OCI-LY7 (cell line): ENCODE measurements around the gene BABAM1. TPM values are rescaled to one million over a fixed set of nuclear protein-coding genes. Genes with fewer than 3 reads are reported as not detected.
A peak's percentile ranks its signal among the peaks of the same experiment; 100 is the strongest.

Experiments
- BruUV-seq: library from RNA; stranded (reverse); fragments of 400-500 nt; replicated peaks from 2 replicates; lab custom pipeline; 2021; lab: Mats Ljungman, UMichigan
- CTCF ChIA-PET: fragments of 300-600 bp; sonication (Branson Sonifier 250); formaldehyde crosslinking; loops from one replicate; lab custom pipeline; 2022; ENCODE audit warnings: antibody characterized with exemption; ENCODE audit not compliant: unreplicated experiment; lab: Charles Lee
- POLR2A ChIA-PET: fragments of 300-600 bp; sonication (Branson Sonifier 250); formaldehyde crosslinking; loops from one replicate; lab custom pipeline; 2022; ENCODE audit warnings: antibody characterized with exemption; lab: Charles Lee
- DNase-seq: peaks from one replicate; pipeline ENCODE4 v3.0.0-alpha.2; 2015; ENCODE audit warnings: low spot score
- H2AFZ ChIP-seq: fragments of 200-600 bp; sonication (generic), shearing (Covaris generic); 2 replicates; pipeline ENCODE4 v1.6.1; 2014; ENCODE audit warnings: mild to moderate bottlenecking, antibody characterized with exemption, low read length, moderate library complexity
- H3K27ac ChIP-seq: fragments of 200-600 bp; sonication (generic); 2 replicates; pipeline ENCODE4 v1.5.1; 2014; ENCODE audit warnings: mixed run types, low read depth, mild to moderate bottlenecking, moderate library complexity, low read length, inconsistent platforms; ENCODE audit not compliant: poor library complexity, severe bottlenecking
- H3K36me3 ChIP-seq: fragments of 200-600 bp; sonication (generic); 2 replicates; pipeline ENCODE4 v1.6.1; 2014; ENCODE audit warnings: mild to moderate bottlenecking, antibody characterized with exemption, low read length, moderate library complexity, mixed read lengths; ENCODE audit not compliant: insufficient read depth
- H3K4me1 ChIP-seq: fragments of 200-600 bp; sonication (generic); 2 replicates; pipeline ENCODE4 v1.5.1; 2014; ENCODE audit warnings: mild to moderate bottlenecking, low read length; ENCODE audit not compliant: insufficient read depth, poor library complexity, severe bottlenecking
- H3K4me2 ChIP-seq: fragments of 200-600 bp; sonication (generic); 2 replicates; pipeline ENCODE4 v1.6.1; 2014; ENCODE audit warnings: mild to moderate bottlenecking, low read length
- H3K4me3 ChIP-seq: fragments of 200-600 bp; sonication (generic); 2 replicates; pipeline ENCODE4 v1.5.1; 2014; ENCODE audit warnings: mild to moderate bottlenecking, low read depth, low read length; ENCODE audit not compliant: poor library complexity, severe bottlenecking
- H3K79me2 ChIP-seq: fragments of 200-600 bp; sonication (generic); 2 replicates; pipeline ENCODE4 v1.6.1; 2016; ENCODE audit warnings: low read depth, mild to moderate bottlenecking, low read length, moderate library complexity, mixed read lengths; ENCODE audit not compliant: insufficient read depth
- H3K9me2 ChIP-seq: fragments of 200-600 bp; sonication (generic); 2 replicates; pipeline ENCODE4 v1.6.1; 2016; ENCODE audit warnings: mild to moderate bottlenecking, low read length, mixed read lengths; ENCODE audit not compliant: insufficient read depth
- H3K9me3 ChIP-seq: fragments of 200-600 bp; sonication (generic); 2 replicates; pipeline ENCODE4 v1.6.1; 2014; ENCODE audit warnings: mild to moderate bottlenecking, mixed run types, low read length, mixed read lengths
- H4K20me1 ChIP-seq: fragments of 200-600 bp; sonication (generic); 2 replicates; pipeline ENCODE4 v1.6.1; 2014; ENCODE audit warnings: mild to moderate bottlenecking, antibody characterized with exemption, low read length, moderate library complexity, mixed read lengths; ENCODE audit not compliant: insufficient read depth
- CTCF ChIP-seq: fragments of 200-600 bp; sonication (generic); conservative IDR thresholded peaks from 2 replicates; pipeline ENCODE4 v1.5.1; 2014; ENCODE audit warnings: mild to moderate bottlenecking, antibody characterized with exemption, low read length, moderate library complexity, mixed read lengths
- EZH2phosphoT487 ChIP-seq: fragments of 200-600 bp; sonication (generic); IDR thresholded peaks from 2 replicates; pipeline ENCODE4 v1.6.1; 2018; ENCODE audit warnings: low read depth, borderline replicate concordance, mild to moderate bottlenecking, mixed run types, antibody characterized with exemption, low read length, moderate library complexity, mixed read lengths
- intact Hi-C: fragments of 100-400 bp; cut with micrococcal nuclease; formaldehyde crosslinking; loops from one replicate; pipeline ENCODE4 v1.10.0; 2022; ENCODE audit not compliant: unreplicated experiment
- total RNA-seq, 2 experiments: library from RNA; depleted of rRNA in 1 of 2; stranded (reverse); fragments of >200 nt in 1 of 2; shearing (Covaris generic) in 1 of 2; gene quantifications; 2 replicates each; pipeline ENCODE4 v1.2.3, GENCODE V29; 2014 to 2022

Gene BABAM1
- total RNA-seq, 2 experiments from 2014 or later: 79.0 to 118 TPM

DNA sequence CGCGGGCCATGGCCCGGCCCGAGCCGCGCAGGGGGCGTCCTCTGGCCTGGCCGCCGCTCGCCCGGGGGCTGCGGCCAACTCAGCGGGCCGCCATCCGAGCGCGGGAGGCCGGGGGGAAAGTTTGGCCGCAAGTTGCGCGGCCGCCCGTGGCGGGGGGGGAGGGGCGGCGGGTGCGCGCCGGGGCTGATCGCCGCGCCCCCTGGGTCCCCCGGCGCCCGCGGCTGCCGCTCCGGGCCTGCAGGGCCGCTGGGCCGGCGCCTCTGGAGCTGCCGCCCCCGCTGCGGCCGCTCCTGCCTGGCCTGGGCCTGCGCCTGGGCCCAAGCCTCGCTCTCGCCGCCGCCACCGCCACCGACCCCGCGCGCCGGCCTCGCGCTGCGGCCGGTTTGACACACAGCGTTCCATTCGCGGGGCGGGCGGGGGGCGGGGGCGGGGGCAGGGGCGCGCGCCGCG lies 21.7 kb upstream of the BABAM1 start, which contains the start of gene NR2F6:
NR2F6 (minus strand) TSS at position 385 of the 450 bp plus-strand sequence. CDS start 699 bp downstream, outside the sequence.
- H3K4me3 ChIP-seq: peak within 1 kb of the TSS; percentile 74
- CTCF ChIA-PET: no interaction called here
- intact Hi-C loops: loop anchor here (2.0 to 10.0 kb wide), 2 partner anchors 169 to 351 kb away; no protein-coding TSS in a partner anchor
- H3K9me2 ChIP-seq: no peaks in the 10 kb centered on the region
- peak within 1 kb of the TSS; percentile 95 for H3K4me2 ChIP-seq
- peak within 1 kb of the TSS; percentile 69 for H3K27ac ChIP-seq
- peak within 1 kb of the TSS; percentile 84; the same call in 1 of the 2 replicates for H2AFZ ChIP-seq
- no peaks in the 10 kb centered on the region for H3K36me3 ChIP-seq
- no TSS peak for BruUV-seq
- H3K4me1 ChIP-seq: peaks cover 43% of the 10 kb centered on the region
- TF ChIP-seq EZH2phosphoT487 (no peak), CTCF (no peak)
- POLR2A ChIA-PET: no interaction called here
- H4K20me1 ChIP-seq: no peaks in the 10 kb centered on the region
- H3K9me3 ChIP-seq: no peaks in the 10 kb centered on the region
- H3K79me2 ChIP-seq: peaks cover 23% of the 10 kb centered on the region; the same call in 1 of the 2 replicates
- DNase-seq: no peak

GRCh38 chr19:17246681-17247425 lies 20.4 kb upstream of the BABAM1 start:
- H3K27ac ChIP-seq: peak overlapping the region; percentile 69
- H4K20me1 ChIP-seq: no peaks in the 10 kb centered on the region
- peak overlapping the region; percentile 84; the same call in 1 of the 2 replicates for H2AFZ ChIP-seq
- ChIA-PET CTCF (no interaction called here), POLR2A (interaction anchor here (0.5 kb wide), 1 partner anchor 444 kb away, joined by 5 read pairs; no protein-coding TSS in a partner anchor)
- H3K36me3 ChIP-seq: no peaks in the 10 kb centered on the region
- peaks cover 23% of the 10 kb centered on the region; the same call in 1 of the 2 replicates for H3K79me2 ChIP-seq
- H3K4me2 ChIP-seq: peak overlapping the region; percentile 95
- BruUV-seq: no TSS peak
- no peak for DNase-seq
- H3K9me3 ChIP-seq: no peaks in the 10 kb centered on the region
- H3K4me1 ChIP-seq: peaks cover 37% of the 10 kb centered on the region
- H3K9me2 ChIP-seq: no peaks in the 10 kb centered on the region
- intact Hi-C loops: loop anchor here (10.0 kb wide), 1 partner anchor 352 kb away; no protein-coding TSS in a partner anchor
- H3K4me3 ChIP-seq: peak overlapping the region; percentile 73
- TF ChIP-seq EZH2phosphoT487 (no peak), CTCF (no peak)
